K562 (cell line): ENCODE results near the gene PMVK. TPM values are rescaled to one million over a fixed set of nuclear protein-coding genes. Genes with fewer than 3 reads are reported as not detected.

Experiments used
- AFF1 ChIP-seq, 2 experiments: fragments of 450-650 bp; IDR thresholded peaks; 2 replicates each; pipeline ENCODE4 v1.6.1; 2018; ENCODE audit warnings: mild to moderate bottlenecking in 2 of 2, low read depth in 1 of 2; ENCODE audit not compliant: partially characterized antibody in 2 of 2
- ASH1L ChIP-seq: fragments of 450-650 bp; IDR thresholded peaks from 2 replicates; pipeline ENCODE4 v1.6.1; 2018; ENCODE audit warnings: borderline replicate concordance, mild to moderate bottlenecking, low read depth; ENCODE audit not compliant: partially characterized antibody
- BDP1 ChIP-seq: IDR thresholded peaks from 3 replicates; pipeline ENCODE4 v1.6.1; 2011; ENCODE audit not compliant: insufficient read length, insufficient read depth
- BMI1 ChIP-seq: fragments of 150-350 bp; IDR thresholded peaks from 2 replicates; pipeline ENCODE4 v1.6.1; 2014; ENCODE audit warnings: low read length
- ERF ChIP-seq: fragments of 450-650 bp; formaldehyde crosslinking; IDR thresholded peaks from 2 replicates; pipeline ENCODE4 v1.4.0; 2020; ENCODE audit warnings: mild to moderate bottlenecking, mixed read lengths
- ESRRA ChIP-seq: fragments of 450-650 bp; IDR thresholded peaks from 2 replicates; pipeline ENCODE4 v1.6.1; 2014; ENCODE audit warnings: low read depth, mild to moderate bottlenecking, moderate library complexity, borderline replicate concordance
- GATA2 ChIP-seq: sonication (generic); formaldehyde crosslinking; IDR thresholded peaks from 2 replicates; pipeline ENCODE4 v1.4.0; 2020; ENCODE audit warnings: mild to moderate bottlenecking, missing genetic modification reagents
- MAFG ChIP-seq: fragments of 450-650 bp; conservative IDR thresholded peaks from 2 replicates; pipeline ENCODE4 v1.6.1; 2016; ENCODE audit warnings: missing genetic modification characterization, missing compliant biosample characterization
- MEF2A ChIP-seq: IDR thresholded peaks from 2 replicates; pipeline ENCODE4 v1.6.1; 2011; ENCODE audit warnings: low read depth, mild to moderate bottlenecking, low read length, moderate library complexity; ENCODE audit not compliant: control insufficient read depth
- MLLT1 ChIP-seq, 2 experiments: fragments of 450-650 bp; IDR thresholded peaks; 2 replicates each; pipeline ENCODE4 v1.6.1; 2016
- NEUROD1 ChIP-seq: fragments of 150-350 bp; IDR thresholded peaks from 2 replicates; pipeline ENCODE4 v1.6.1; 2014; ENCODE audit warnings: borderline replicate concordance, low read length, low read depth; ENCODE audit not compliant: partially characterized antibody
- NR4A1 ChIP-seq, 2 experiments: fragments of 250-450 bp in 1 of 2; fragments of 450-650 bp in 1 of 2; sonication (Bioruptor Pico) in 1 of 2; IDR thresholded peaks; 2 replicates each; pipeline versions ENCODE4 v1.4.0 to v1.6.1; 2016 to 2020; ENCODE audit warnings: mild to moderate bottlenecking in 2 of 2, missing compliant biosample characterization in 1 of 2, missing genetic modification characterization in 1 of 2, moderate library complexity in 1 of 2
- PYGO2 ChIP-seq: fragments of 450-650 bp; IDR thresholded peaks from 2 replicates; pipeline ENCODE4 v1.6.1; 2016; ENCODE audit warnings: mild to moderate bottlenecking, missing genetic modification characterization, moderate library complexity, missing compliant biosample characterization
- SAP30 ChIP-seq: fragments of 200-600 bp; sonication (generic); IDR thresholded peaks from 2 replicates; pipeline ENCODE4 v1.6.1; 2012; ENCODE audit warnings: borderline replicate concordance, low read depth, mild to moderate bottlenecking, moderate library complexity, low read length, control low read depth, inconsistent platforms; ENCODE audit not compliant: insufficient read depth, poor library complexity, severe bottlenecking
- SIN3A ChIP-seq, 2 experiments: fragments of 150-350 bp in 1 of 2; IDR thresholded peaks; 2 replicates each; pipeline ENCODE4 v1.6.1; 2011 to 2016; ENCODE audit warnings: borderline replicate concordance in 2 of 2, low read depth in 2 of 2, low read length in 2 of 2, mild to moderate bottlenecking in 2 of 2, moderate library complexity in 2 of 2; ENCODE audit not compliant: control insufficient read depth in 1 of 2
- THRA ChIP-seq: fragments of 450-650 bp; IDR thresholded peaks from 2 replicates; pipeline ENCODE4 v1.6.1; 2017; ENCODE audit warnings: mild to moderate bottlenecking, moderate library complexity
- ZC3H8 ChIP-seq: fragments of 450-650 bp; IDR thresholded peaks from 2 replicates; pipeline ENCODE4 v1.6.1; 2017
- ZNF239 ChIP-seq: fragments of 250-450 bp; sonication (Bioruptor Pico); IDR thresholded peaks from 2 replicates; pipeline ENCODE4 v1.4.0; 2020; ENCODE audit warnings: mild to moderate bottlenecking
- ZNF431 ChIP-seq: sonication (generic); formaldehyde crosslinking; IDR thresholded peaks from 2 replicates; pipeline ENCODE4 v1.8.0; 2022; ENCODE audit warnings: mild to moderate bottlenecking, missing genetic modification reagents
- ZNF668 ChIP-seq: fragments of 250-450 bp; sonication (Bioruptor Pico); IDR thresholded peaks from 2 replicates; pipeline ENCODE4 v1.8.0; 2022; ENCODE audit warnings: mild to moderate bottlenecking, inconsistent platforms
- polyA plus RNA-seq, 8 experiments: library from polyadenylated mRNA; depleted of rRNA in 4 of 8; stranded (reverse) in 5 of 8; unstranded in 3 of 8; fragments of >200 nt; fragmentation: Nextera tagmentation in 2 of 8; fragmentation: Illumina TruSeq in 1 of 8; extraction: Ambion mirVana in 2 of 8; extraction: Trizol in 1 of 8; gene quantifications; 2 replicates each; pipeline versions ENCODE4 v1.2.1 to v1.2.3, GENCODE V29; 2011 to 2014; ENCODE audit warnings: inconsistent platforms in 1 of 8, missing spikeins in 1 of 8
- total RNA-seq, 7 experiments: library from RNA; depleted of rRNA in 6 of 7; stranded (reverse); fragments of >200 nt in 6 of 7; fragmentation: Illumina TruSeq in 2 of 7; extraction: Trizol in 2 of 7; gene quantifications; 2 replicates each; pipeline versions ENCODE4 v1.2.1 to v1.2.3, GENCODE V29; 2011 to 2021; ENCODE audit warnings: low replicate concordance in 1 of 7

Gene PMVK
- total and polyA plus RNA-seq, 9 of the 15 experiments (the other 6 are each of a cell fraction or from before 2014, with no cell fraction given) = 1.1 to 15.3 (median 6.3) TPM

GRCh38 chr1:154974808-154975408 lies 38.4 kb upstream of the PMVK start (continued):
- TF ChIP-seq SAP30 = peak; percentile 60
- TF ChIP-seq MEF2A = no peak
- TF ChIP-seq NEUROD1 = no peak
- peak; percentile 2; the same call in 1 of the 2 replicates for TF ChIP-seq ESRRA
- no peak for TF ChIP-seq ZNF668
- TF ChIP-seq MAFG (tag) = no peak
- no peak for TF ChIP-seq ZC3H8
- TF ChIP-seq ERF (CRISPR knock-in tag) = no peak
- TF ChIP-seq GATA2 = no peak
- peak in 1 of 2 experiments; percentile 19 for TF ChIP-seq AFF1 (IDR thresholded peaks at IDR 0.05; ENCODE audit: low read depth in 1 of 2, partially characterized antibody in 2 of 2)
- TF ChIP-seq PYGO2 (tag) = 0 out of 2 replicates have a peak, but pooled peaks have one; percentile 20
- TF ChIP-seq ZNF239 (CRISPR knock-in tag) = no peak
- no peak for TF ChIP-seq ASH1L
- no peak for TF ChIP-seq BMI1
- TF ChIP-seq MLLT1 (IDR thresholded peaks at IDR 0.05) = peak in 1 of 2 experiments; percentile 39; a peak in 2 of 4 replicates
- no peak for TF ChIP-seq THRA
- TF ChIP-seq ZNF431 = no peak; the same call in 1 of the 2 replicates
- no peak for TF ChIP-seq SIN3A (IDR thresholded peaks at IDR 0.05; ENCODE audit: borderline replicate concordance in 2 of 2, control insufficient read depth in 1 of 2, low read depth in 2 of 2, low read length in 2 of 2)
- TF ChIP-seq NR4A1 (CRISPR knock-in tag; IDR thresholded peaks at IDR 0.05) = 0 out of 2 replicates have a peak, but pooled peaks have one; percentile 0
- no peak for TF ChIP-seq NR4A1 (tag; IDR thresholded peaks at IDR 0.05)
- TF ChIP-seq BDP1 = no peak
